ENCODE measurements around the gene AGBL4. TPM values are rescaled to one million over a fixed set of nuclear protein-coding genes. Genes with fewer than 3 reads are reported as not detected.

AGBL4 gene
- total RNA-seq, 4 donors from 2014 or later, result not detected

- no peak overlapping the region for H3K27ac ChIP-seq
- DNase-seq, result no peak
- H3K4me3 ChIP-seq, result no peak overlapping the region
- 44 to 48% methylated on average over 3 of the region's 3 CpGs for WGBS, 2 donors
- no peaks in the 10 kb centered on the region for H3K36me3 ChIP-seq
- no peaks in the 10 kb centered on the region for H3K4me1 ChIP-seq
- intact Hi-C loops (cut with DNase I), result no loop called here
- H3K27me3 ChIP-seq, result peaks cover 0 to 3% (median 0%) of the 10 kb centered on the region in 4 donors
- peaks cover 0 to 9% (median 0%) of the 10 kb centered on the region in 3 donors for H3K9me3 ChIP-seq
- TF ChIP-seq POLR2A (IDR thresholded peaks at IDR 0.05) (no peak), CTCF (IDR thresholded peaks at IDR 0.05) (no peak)
These were observed 1165.4 kb downstream of the AGBL4 start for GRCh38 chr1:48858200-48858920.

GRCh38 chr1:48853006-48853405, 1170.7 kb downstream of the AGBL4 start:
- Histone ChIP-seq H3K27ac (no peak overlapping the region), H3K4me3 (no peak overlapping the region), H3K4me1 (no peaks in the 10 kb centered on the region), H3K27me3 (peaks cover 0 to 6% (median 0%) of the 10 kb centered on the region in 4 donors), H3K36me3 (no peaks in the 10 kb centered on the region), H3K9me3 (no peaks in the 10 kb centered on the region)
- intact Hi-C loops (cut with DNase I), result no loop called here
- DNase-seq, result no peak
- no peak for TF ChIP-seq POLR2A (IDR thresholded peaks at IDR 0.05)
- TF ChIP-seq CTCF (IDR thresholded peaks at IDR 0.05), result no peak

GRCh38 chr1:48851638-48852037, 1172.1 kb downstream of the AGBL4 start:
- no peak for TF ChIP-seq CTCF (IDR thresholded peaks at IDR 0.05)
- no peak for TF ChIP-seq POLR2A (IDR thresholded peaks at IDR 0.05)
- 56 to 62% methylated on average over 2 of the region's 2 CpGs for WGBS, 2 donors
- intact Hi-C loops (cut with DNase I), result no loop called here

GRCh38 chr1:48848035-48848434, 1175.7 kb downstream of the AGBL4 start:
- Histone ChIP-seq H3K36me3 (no peaks in the 10 kb centered on the region), H3K9me3 (no peaks in the 10 kb centered on the region), H3K4me1 (no peaks in the 10 kb centered on the region), H3K27me3 (peaks cover 0 to 22% (median 0%) of the 10 kb centered on the region in 4 donors), H3K4me3 (no peak overlapping the region), H3K27ac (no peak overlapping the region)
- TF ChIP-seq POLR2A (IDR thresholded peaks at IDR 0.05) (no peak), CTCF (IDR thresholded peaks at IDR 0.05) (no peak)
- DNase-seq, result no peak
- intact Hi-C loops (cut with DNase I), result no loop called here
- WGBS, 2 donors, result 59 to 61% methylated on average over 2 of the region's 2 CpGs

More at GRCh38 chr1:48851638-48852037, 1172.1 kb downstream of the AGBL4 start:
- Histone ChIP-seq H3K36me3 (no peaks in the 10 kb centered on the region), H3K27ac (no peak overlapping the region), H3K4me3 (no peak overlapping the region), H3K9me3 (no peaks in the 10 kb centered on the region), H3K4me1 (no peaks in the 10 kb centered on the region), H3K27me3 (peaks cover 0 to 6% (median 0%) of the 10 kb centered on the region in 4 donors)
- no peak for DNase-seq

GRCh38 chr1:48846441-48846840, 1177.3 kb downstream of the AGBL4 start:
- no peaks in the 10 kb centered on the region for H3K36me3 ChIP-seq
- H3K4me3 ChIP-seq, result no peak overlapping the region
- H3K27ac ChIP-seq, result no peak overlapping the region
- WGBS, 2 donors, result 85 to 88% methylated on average over 1 of the region's 1 CpG
- intact Hi-C loops (cut with DNase I), result no loop called here
- H3K9me3 ChIP-seq, result no peaks in the 10 kb centered on the region
- H3K27me3 ChIP-seq, result peaks cover 0 to 31% (median 0%) of the 10 kb centered on the region in 4 donors
- DNase-seq, result no peak
- H3K4me1 ChIP-seq, result no peaks in the 10 kb centered on the region
- TF ChIP-seq POLR2A (IDR thresholded peaks at IDR 0.05) (no peak), CTCF (IDR thresholded peaks at IDR 0.05) (no peak)
